SK-N-SH (cell line): ENCODE data around the gene ZNF761. TPM values are rescaled to one million over a fixed set of nuclear protein-coding genes. Genes with fewer than 3 reads are reported as not detected.

Source experiments
- CTCF ChIA-PET: fragments of 300-600, 350-600 bp; formaldehyde crosslinking; extraction: SDS; loops from one replicate; lab custom pipeline; 2021; lab: Yijun Ruan, JAX
- POLR2A ChIA-PET: fragments of 350-600 bp; sonication (Branson Sonifier 250); formaldehyde crosslinking; extraction: SDS; loops from one replicate; lab custom pipeline; 2020; ENCODE audit warnings: antibody characterized with exemption, inconsistent platforms; lab: Yijun Ruan, JAX
- DNase-seq: peaks from one replicate; pipeline ENCODE4 v3.0.0; 2012
- H2AFZ ChIP-seq: fragments of 200-600 bp; sonication (generic); 2 replicates; pipeline ENCODE4 v1.8.1; 2016; ENCODE audit warnings: antibody characterized with exemption, mild to moderate bottlenecking, low read depth
- H3F3A ChIP-seq: fragments of 200-600 bp; sonication (generic); replicated peaks from 2 replicates; pipeline ENCODE3; 2016; ENCODE audit warnings: antibody characterized with exemption, mild to moderate bottlenecking; ENCODE audit not compliant: insufficient read depth
- H3K27ac ChIP-seq, 2 experiments: fragments of 200-500 bp in 1 of 2; fragments of 200-600 bp in 1 of 2; sonication (Bioruptor generic) in 1 of 2; sonication (generic), shearing (Covaris generic) in 1 of 2; 2 replicates each; pipeline versions ENCODE4 v1.5.1 to v1.6.1; 2014 to 2016; ENCODE audit warnings: low read depth in 2 of 2, inconsistent platforms in 1 of 2, low read length in 1 of 2, mild to moderate bottlenecking in 1 of 2, mixed read lengths in 1 of 2
- H3K27me3 ChIP-seq: fragments of 200-600 bp; sonication (generic), shearing (Covaris generic); 2 replicates; pipeline ENCODE4 v1.6.1; 2016; ENCODE audit warnings: mixed run types; ENCODE audit not compliant: insufficient read depth
- H3K36me3 ChIP-seq, 2 experiments: fragments of 200-500 bp in 1 of 2; fragments of 200-600 bp in 1 of 2; sonication (Bioruptor generic) in 1 of 2; sonication (generic) in 1 of 2; replicated peaks in 1 of 2; 2 replicates each; pipeline versions ENCODE3 to v1.5.1; 2014 to 2016; ENCODE audit warnings: low read length in 1 of 2, mild to moderate bottlenecking in 1 of 2; ENCODE audit not compliant: insufficient read depth in 2 of 2, control insufficient read depth in 1 of 2
- H3K4me1 ChIP-seq, 2 experiments: fragments of 200-500 bp in 1 of 2; fragments of 200-600 bp in 1 of 2; sonication (Bioruptor generic) in 1 of 2; sonication (generic), shearing (Covaris generic) in 1 of 2; 2 replicates each; pipeline versions ENCODE4 v1.5.1 to v1.6.1; 2014 to 2016; ENCODE audit warnings: low read depth in 1 of 2, low read length in 1 of 2, mixed run types in 1 of 2; ENCODE audit not compliant: insufficient read depth in 2 of 2, control insufficient read depth in 1 of 2
- H3K4me2 ChIP-seq: fragments of 200-600 bp; sonication (generic), shearing (Covaris generic); 2 replicates; pipeline ENCODE4 v1.6.1; 2017; ENCODE audit warnings: mixed run types
- H3K4me3 ChIP-seq, 2 experiments: fragments of 200-500 bp in 1 of 2; fragments of 200-600 bp in 1 of 2; sonication (Bioruptor generic) in 1 of 2; sonication (generic), shearing (Covaris generic) in 1 of 2; 2 replicates each; pipeline versions ENCODE4 v1.5.1 to v1.8.1; 2014 to 2016; ENCODE audit warnings: low read depth in 2 of 2, inconsistent platforms in 1 of 2, low read length in 1 of 2, mild to moderate bottlenecking in 1 of 2, mixed read lengths in 1 of 2, moderate library complexity in 1 of 2
- H3K79me2 ChIP-seq: fragments of 200-600 bp; sonication (generic); 2 replicates; pipeline ENCODE4 v1.8.1; 2017; ENCODE audit warnings: mild to moderate bottlenecking; ENCODE audit not compliant: insufficient read depth
- H3K9ac ChIP-seq: fragments of 200-600 bp; sonication (generic); 2 replicates; pipeline ENCODE4 v1.6.1; 2017; ENCODE audit warnings: mixed run types
- H3K9me2 ChIP-seq: fragments of 200-600 bp; sonication (generic); 2 replicates; pipeline ENCODE4 v1.6.1; 2017; ENCODE audit warnings: mixed run types
- H3K9me3 ChIP-seq: fragments of 200-600 bp; sonication (generic); 2 replicates; pipeline ENCODE4 v1.6.1; 2017; ENCODE audit warnings: mixed run types, mild to moderate bottlenecking, moderate library complexity
- H4K20me1 ChIP-seq: fragments of 200-600 bp; sonication (generic); 2 replicates; pipeline ENCODE4 v1.6.1; 2017; ENCODE audit warnings: mild to moderate bottlenecking, mixed run types; ENCODE audit not compliant: insufficient read depth
- CHD2 ChIP-seq: fragments of 150-350 bp; IDR thresholded peaks from 2 replicates; pipeline ENCODE4 v1.6.1; 2018; ENCODE audit warnings: low read length; ENCODE audit not compliant: partially characterized antibody
- ELF1 ChIP-seq: IDR thresholded peaks from 2 replicates; pipeline ENCODE4 v1.4.0; 2012
- EZH2phosphoT487 ChIP-seq: fragments of 200-600 bp; sonication (generic); IDR thresholded peaks from 2 replicates; pipeline ENCODE4 v1.6.1; 2017; ENCODE audit warnings: low read depth, mixed run types, mild to moderate bottlenecking, antibody characterized with exemption, moderate library complexity, borderline replicate concordance
- IRF3 ChIP-seq: fragments of 150-350 bp; IDR thresholded peaks from 2 replicates; pipeline ENCODE4 v1.6.1; 2016; ENCODE audit warnings: mild to moderate bottlenecking, low read depth, low read length
- JUND ChIP-seq: IDR thresholded peaks from 2 replicates; pipeline ENCODE4 v1.4.0; 2012
- MEF2A ChIP-seq: IDR thresholded peaks from 2 replicates; pipeline ENCODE4 v1.4.0; 2012; ENCODE audit warnings: low read depth, borderline replicate concordance
- RAD21 ChIP-seq: IDR thresholded peaks from 2 replicates; pipeline ENCODE4 v1.6.1; 2012; ENCODE audit warnings: mild to moderate bottlenecking, low read length
- RCOR1 ChIP-seq: fragments of 150-350 bp; IDR thresholded peaks from 2 replicates; pipeline ENCODE4 v1.6.1; 2017; ENCODE audit warnings: antibody characterized with exemption, low read length
- SIN3A ChIP-seq: IDR thresholded peaks from 2 replicates; pipeline ENCODE4 v1.6.1; 2012; ENCODE audit warnings: low read depth, mild to moderate bottlenecking, low read length, moderate library complexity, borderline replicate concordance
- TAF1 ChIP-seq: IDR thresholded peaks from 2 replicates; pipeline ENCODE4 v1.6.1; 2012; ENCODE audit warnings: low read depth, mild to moderate bottlenecking, low read length, moderate library complexity, borderline replicate concordance
- TEAD4 ChIP-seq: IDR thresholded peaks from 2 replicates; pipeline ENCODE4 v1.4.0; 2012; ENCODE audit warnings: mild to moderate bottlenecking, borderline replicate concordance; ENCODE audit not compliant: insufficient read depth
- WGBS: methylation state at CpG from one replicate; pipeline ENCODE4 v1.1.6; 2017; ENCODE audit warnings: low lambda C conversion rate; 5-methylcytosine and 5-hydroxymethylcytosine counted together
- polyA plus RNA-seq, 3 experiments: library from polyadenylated mRNA; depleted of rRNA; stranded (reverse); fragments of >200 nt; gene quantifications; 2 replicates each; pipeline ENCODE4 v1.2.3, GENCODE V29; 2012
- TF ChIP-seq, protein P1 (sequence below): IDR thresholded peaks from 2 replicates; pipeline ENCODE4 v1.6.1; 2012; ENCODE audit warnings: mild to moderate bottlenecking, low read depth, low read length, moderate library complexity
- TF ChIP-seq, protein P2 (sequence below): IDR thresholded peaks from 2 replicates; pipeline ENCODE4 v1.4.0; 2012; ENCODE audit warnings: low read depth, borderline replicate concordance
- TF ChIP-seq, protein P3 (sequence below): IDR thresholded peaks from 2 replicates; pipeline ENCODE4; 2012
- TF ChIP-seq, protein P4 (sequence below): IDR thresholded peaks from 2 replicates; pipeline ENCODE4 v1.4.0; 2012; ENCODE audit warnings: low read depth, borderline replicate concordance
- TF ChIP-seq, protein P5 (sequence below): IDR thresholded peaks from 2 replicates; pipeline ENCODE4 v1.4.0; 2012; ENCODE audit warnings: low read depth

ZNF761 gene
- polyA plus RNA-seq, 1 of the 3 experiments (the other 2 are of a cell fraction): 5.9 TPM

DNA sequence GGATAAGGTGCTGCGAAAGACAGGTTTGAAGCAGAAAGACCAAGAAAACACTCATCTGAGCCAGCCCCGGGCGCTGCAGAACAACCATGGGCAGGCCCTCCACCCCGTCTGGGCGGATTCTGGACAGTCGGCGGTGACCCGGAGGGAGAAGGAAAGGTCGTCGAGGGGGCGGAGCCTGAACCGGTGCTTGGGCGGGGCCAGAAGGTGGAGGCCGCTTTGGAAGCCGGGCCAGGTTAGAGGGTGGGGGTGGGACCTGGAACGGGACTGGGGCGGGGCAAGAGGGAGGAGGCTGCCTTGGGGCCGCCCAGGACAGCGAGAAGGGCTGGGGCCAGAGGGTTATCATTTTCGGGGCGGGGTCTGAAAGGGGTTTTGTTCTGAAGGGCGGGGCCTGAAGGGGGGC lies 41.8 kb upstream of the ZNF761 start:
- Histone ChIP-seq H3K9me3 (peaks cover 3% of the 10 kb centered on the region; the same call in 1 of the 2 replicates), H3F3A (peaks cover 10% of the 10 kb centered on the region), H2AFZ (no peak overlapping the region), H3K9me2 (no peaks in the 10 kb centered on the region), H3K4me3 (no peak overlapping the region), H3K27ac (no peak overlapping the region), H3K27me3 (no peaks in the 10 kb centered on the region), H3K36me3 (peaks cover 0 to 4% of the 10 kb centered on the region in 2 experiments), H3K4me1 (peaks cover 0 to 5% of the 10 kb centered on the region in 2 experiments; a peak in 1 of 4 replicates), H3K4me2 (no peak overlapping the region), H3K9ac (no peak overlapping the region), H3K79me2 (no peaks in the 10 kb centered on the region), H4K20me1 (no peaks in the 10 kb centered on the region)
- peak; percentile 11 for DNase-seq
- TF ChIP-seq EZH2phosphoT487: no peak
- no peak for TF ChIP-seq RAD21
- no peak for TF ChIP-seq RCOR1
- no peak for TF ChIP-seq TAF1
- TF ChIP-seq SIN3A: no peak
- no peak for TF ChIP-seq CHD2
- TF ChIP-seq IRF3: no peak
- TF ChIP-seq ELF1: no peak
- TF ChIP-seq, protein P1, sequence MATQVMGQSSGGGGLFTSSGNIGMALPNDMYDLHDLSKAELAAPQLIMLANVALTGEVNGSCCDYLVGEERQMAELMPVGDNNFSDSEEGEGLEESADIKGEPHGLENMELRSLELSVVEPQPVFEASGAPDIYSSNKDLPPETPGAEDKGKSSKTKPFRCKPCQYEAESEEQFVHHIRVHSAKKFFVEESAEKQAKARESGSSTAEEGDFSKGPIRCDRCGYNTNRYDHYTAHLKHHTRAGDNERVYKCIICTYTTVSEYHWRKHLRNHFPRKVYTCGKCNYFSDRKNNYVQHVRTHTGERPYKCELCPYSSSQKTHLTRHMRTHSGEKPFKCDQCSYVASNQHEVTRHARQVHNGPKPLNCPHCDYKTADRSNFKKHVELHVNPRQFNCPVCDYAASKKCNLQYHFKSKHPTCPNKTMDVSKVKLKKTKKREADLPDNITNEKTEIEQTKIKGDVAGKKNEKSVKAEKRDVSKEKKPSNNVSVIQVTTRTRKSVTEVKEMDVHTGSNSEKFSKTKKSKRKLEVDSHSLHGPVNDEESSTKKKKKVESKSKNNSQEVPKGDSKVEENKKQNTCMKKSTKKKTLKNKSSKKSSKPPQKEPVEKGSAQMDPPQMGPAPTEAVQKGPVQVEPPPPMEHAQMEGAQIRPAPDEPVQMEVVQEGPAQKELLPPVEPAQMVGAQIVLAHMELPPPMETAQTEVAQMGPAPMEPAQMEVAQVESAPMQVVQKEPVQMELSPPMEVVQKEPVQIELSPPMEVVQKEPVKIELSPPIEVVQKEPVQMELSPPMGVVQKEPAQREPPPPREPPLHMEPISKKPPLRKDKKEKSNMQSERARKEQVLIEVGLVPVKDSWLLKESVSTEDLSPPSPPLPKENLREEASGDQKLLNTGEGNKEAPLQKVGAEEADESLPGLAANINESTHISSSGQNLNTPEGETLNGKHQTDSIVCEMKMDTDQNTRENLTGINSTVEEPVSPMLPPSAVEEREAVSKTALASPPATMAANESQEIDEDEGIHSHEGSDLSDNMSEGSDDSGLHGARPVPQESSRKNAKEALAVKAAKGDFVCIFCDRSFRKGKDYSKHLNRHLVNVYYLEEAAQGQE: no peak
- no peak for TF ChIP-seq MEF2A
- POLR2A ChIA-PET: no interaction called here
- 78% methylated on average over 22 of the region's 22 CpGs for WGBS
- CTCF ChIA-PET: interaction anchor here (1.8 kb wide), 1 partner anchor 195 kb away, joined by 5 read pairs; no protein-coding TSS in a partner anchor

DNA sequence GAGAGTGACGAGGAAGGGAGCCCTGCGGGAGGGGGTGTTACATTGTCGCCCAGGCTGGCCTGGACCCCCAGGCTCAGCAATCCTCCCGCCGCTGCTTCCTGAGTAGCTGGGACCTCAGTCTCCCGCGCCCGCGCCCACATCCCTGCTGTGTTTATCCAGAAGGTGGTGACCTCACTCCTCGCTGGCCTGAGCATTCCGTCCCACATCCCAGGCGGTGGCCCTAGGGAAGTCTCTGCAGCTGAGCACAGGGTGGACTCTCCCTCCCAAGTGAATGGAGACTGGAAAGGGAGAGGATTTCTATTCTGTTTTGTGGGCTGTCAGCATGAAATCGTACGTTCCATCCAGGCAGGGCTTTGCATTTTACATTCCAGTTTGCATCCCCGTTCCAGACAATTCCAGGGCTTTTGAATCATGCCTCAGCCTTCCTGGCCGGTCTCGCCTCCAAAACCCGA lies 37.2 kb upstream of the ZNF761 start:
- ChIA-PET CTCF (interaction anchor here (0.7 to 1.4 kb wide), 5 partner anchors 30 to 352 kb away, joined by 3 to 5 read pairs (median 3); no protein-coding TSS in a partner anchor), POLR2A (no interaction called here)
- Histone ChIP-seq H3K36me3 (peaks cover 0 to 12% of the 10 kb centered on the region in 2 experiments), H4K20me1 (no peaks in the 10 kb centered on the region), H2AFZ (peak overlapping the region; percentile 99), H3K27ac (peak overlapping the region; percentile 64 to 83), H3K4me2 (peak overlapping the region; percentile 95), H3K27me3 (no peaks in the 10 kb centered on the region), H3F3A (peaks cover 10% of the 10 kb centered on the region), H3K79me2 (peaks cover 20% of the 10 kb centered on the region), H3K9me3 (no peaks in the 10 kb centered on the region), H3K9me2 (no peaks in the 10 kb centered on the region), H3K4me3 (peak overlapping the region; percentile 65 to 80), H3K4me1 (peaks cover 0 to 11% of the 10 kb centered on the region in 2 experiments; a peak in 1 of 4 replicates), H3K9ac (peak overlapping the region; percentile 60)
- DNase-seq: peak; percentile 70
- 31% methylated on average over 16 of the region's 18 CpGs for WGBS
- TF ChIP-seq, protein P2, sequence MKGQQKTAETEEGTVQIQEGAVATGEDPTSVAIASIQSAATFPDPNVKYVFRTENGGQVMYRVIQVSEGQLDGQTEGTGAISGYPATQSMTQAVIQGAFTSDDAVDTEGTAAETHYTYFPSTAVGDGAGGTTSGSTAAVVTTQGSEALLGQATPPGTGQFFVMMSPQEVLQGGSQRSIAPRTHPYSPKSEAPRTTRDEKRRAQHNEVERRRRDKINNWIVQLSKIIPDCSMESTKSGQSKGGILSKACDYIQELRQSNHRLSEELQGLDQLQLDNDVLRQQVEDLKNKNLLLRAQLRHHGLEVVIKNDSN: no peak
- TF ChIP-seq, protein P3, sequence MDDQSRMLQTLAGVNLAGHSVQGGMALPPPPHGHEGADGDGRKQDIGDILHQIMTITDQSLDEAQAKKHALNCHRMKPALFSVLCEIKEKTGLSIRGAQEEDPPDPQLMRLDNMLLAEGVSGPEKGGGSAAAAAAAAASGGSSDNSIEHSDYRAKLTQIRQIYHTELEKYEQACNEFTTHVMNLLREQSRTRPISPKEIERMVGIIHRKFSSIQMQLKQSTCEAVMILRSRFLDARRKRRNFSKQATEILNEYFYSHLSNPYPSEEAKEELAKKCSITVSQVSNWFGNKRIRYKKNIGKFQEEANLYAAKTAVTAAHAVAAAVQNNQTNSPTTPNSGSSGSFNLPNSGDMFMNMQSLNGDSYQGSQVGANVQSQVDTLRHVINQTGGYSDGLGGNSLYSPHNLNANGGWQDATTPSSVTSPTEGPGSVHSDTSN: no peak
- TF ChIP-seq RCOR1: no peak
- TF ChIP-seq, protein P4, sequence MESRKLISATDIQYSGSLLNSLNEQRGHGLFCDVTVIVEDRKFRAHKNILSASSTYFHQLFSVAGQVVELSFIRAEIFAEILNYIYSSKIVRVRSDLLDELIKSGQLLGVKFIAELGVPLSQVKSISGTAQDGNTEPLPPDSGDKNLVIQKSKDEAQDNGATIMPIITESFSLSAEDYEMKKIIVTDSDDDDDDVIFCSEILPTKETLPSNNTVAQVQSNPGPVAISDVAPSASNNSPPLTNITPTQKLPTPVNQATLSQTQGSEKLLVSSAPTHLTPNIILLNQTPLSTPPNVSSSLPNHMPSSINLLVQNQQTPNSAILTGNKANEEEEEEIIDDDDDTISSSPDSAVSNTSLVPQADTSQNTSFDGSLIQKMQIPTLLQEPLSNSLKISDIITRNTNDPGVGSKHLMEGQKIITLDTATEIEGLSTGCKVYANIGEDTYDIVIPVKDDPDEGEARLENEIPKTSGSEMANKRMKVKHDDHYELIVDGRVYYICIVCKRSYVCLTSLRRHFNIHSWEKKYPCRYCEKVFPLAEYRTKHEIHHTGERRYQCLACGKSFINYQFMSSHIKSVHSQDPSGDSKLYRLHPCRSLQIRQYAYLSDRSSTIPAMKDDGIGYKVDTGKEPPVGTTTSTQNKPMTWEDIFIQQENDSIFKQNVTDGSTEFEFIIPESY: no peak
- TF ChIP-seq EZH2phosphoT487: no peak
- TF ChIP-seq ELF1: no peak
- TF ChIP-seq RAD21: no peak
- TF ChIP-seq, protein P5, sequence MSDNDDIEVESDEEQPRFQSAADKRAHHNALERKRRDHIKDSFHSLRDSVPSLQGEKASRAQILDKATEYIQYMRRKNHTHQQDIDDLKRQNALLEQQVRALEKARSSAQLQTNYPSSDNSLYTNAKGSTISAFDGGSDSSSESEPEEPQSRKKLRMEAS: no peak; the same call in 1 of the 2 replicates
- TF ChIP-seq JUND: no peak
- TF ChIP-seq TEAD4: no peak
- no peak for TF ChIP-seq SIN3A
